HTERT RPE-1 (cell line): ENCODE measurements around the gene ZNF664.

Source experiments
- in situ Hi-C: fragments of 300-500 bp; cut with MboI; formaldehyde crosslinking; loops from 4 replicates; pipeline ENCODE4 v1.14.3; 2020; ENCODE audit warnings: low sequenced_read_pairs

ZNF664 gene

DNA sequence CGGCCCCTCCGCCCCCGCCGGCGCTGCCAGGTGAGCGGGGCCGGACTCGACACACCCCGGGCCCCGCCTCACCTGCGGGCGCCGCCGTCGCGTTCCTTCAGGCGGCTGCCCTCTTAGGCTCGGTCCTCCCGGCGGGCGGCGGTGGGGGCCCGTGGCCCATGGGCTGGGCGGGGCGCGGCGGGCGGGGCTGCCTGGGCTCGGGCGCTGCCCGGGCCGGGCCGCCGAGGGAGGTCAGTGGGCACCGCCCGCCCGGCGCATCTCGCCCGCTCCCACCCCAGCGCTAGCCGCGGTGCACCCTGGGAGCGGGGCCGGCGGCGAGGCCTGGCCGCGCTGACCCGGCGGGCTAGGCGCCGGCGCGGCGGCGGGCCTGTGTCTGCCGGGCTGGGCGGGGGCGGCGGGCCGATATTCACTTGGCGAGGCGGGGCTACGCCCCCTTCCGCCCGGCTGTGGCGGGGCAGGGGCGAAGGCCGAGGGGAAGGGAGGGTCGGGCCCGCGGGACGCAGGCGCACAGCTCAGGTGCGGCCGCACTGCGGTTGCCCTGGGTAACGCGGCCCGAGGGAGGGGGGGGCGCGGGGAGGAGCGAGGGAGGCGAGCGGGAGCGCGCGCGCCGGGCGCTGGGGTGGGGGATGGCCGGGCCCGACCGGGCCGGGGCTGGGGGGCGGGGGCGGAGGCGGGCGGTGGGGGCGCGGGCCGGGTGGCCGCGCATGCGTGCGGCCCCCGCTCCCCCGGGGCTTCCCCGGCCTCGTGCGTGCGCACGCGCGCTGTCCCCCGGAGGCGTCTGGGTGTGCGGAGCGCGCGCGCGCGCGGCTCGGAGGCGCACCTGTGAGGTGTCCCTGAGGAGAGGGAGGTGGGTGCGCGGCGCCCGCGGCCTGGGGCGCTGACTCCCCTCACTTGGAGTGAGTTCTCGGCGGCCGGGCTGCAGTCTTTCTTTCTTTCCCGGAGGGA lies at the start of gene ZNF664, which contains the start of gene CCDC92:
TSS of gene ZNF664 (plus strand) at position 759 of the 945 bp plus-strand sequence. CDS start 38,930 bp downstream, outside the sequence.
TSS of gene CCDC92 (minus strand) at position 375 of the 945 bp plus-strand sequence. CDS start 28,526 bp downstream, outside the sequence.
- in situ Hi-C loops = no loop called here

DNA sequence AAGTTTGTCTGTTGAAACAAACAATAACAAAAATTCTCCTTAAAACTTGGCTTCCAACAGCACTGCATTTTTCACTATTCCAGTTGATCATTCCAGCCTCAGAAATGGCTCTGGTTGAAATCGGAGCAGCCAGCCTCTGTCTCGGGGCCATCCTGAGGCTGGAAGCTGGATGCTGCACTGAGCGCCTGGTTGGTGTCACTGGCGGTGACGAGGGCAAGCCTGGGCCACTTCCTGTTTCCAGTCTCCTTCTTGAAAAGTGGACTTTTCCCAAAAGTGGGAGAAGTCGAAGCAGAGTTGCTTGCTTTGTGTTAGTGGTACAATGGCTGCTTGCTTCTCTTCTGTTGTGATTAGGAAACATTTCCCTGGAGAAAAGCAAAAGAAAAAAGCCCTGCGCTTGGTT lies 49.1 kb upstream of the ZNF664 start:
- in situ Hi-C loops = no loop called here

DNA sequence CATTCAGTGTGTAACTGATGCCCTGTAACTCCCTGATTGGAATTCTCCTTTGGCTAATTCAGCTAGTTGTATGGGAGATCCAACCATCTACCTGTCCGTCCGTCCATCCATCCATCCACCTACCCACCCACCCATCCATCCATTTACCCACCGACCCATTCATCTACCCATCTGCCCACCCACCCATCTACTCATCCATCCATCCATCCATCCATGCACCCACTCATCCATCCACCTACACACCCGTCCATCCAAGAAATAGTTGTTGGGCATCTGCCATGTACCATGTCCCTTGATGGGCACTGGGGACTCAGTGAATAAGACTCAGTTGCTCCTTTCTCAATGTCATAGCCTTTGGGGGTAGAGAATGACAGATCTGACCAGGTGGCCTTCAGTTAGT lies 48.5 kb upstream of the ZNF664 start:
- in situ Hi-C loops = no loop called here

DNA sequence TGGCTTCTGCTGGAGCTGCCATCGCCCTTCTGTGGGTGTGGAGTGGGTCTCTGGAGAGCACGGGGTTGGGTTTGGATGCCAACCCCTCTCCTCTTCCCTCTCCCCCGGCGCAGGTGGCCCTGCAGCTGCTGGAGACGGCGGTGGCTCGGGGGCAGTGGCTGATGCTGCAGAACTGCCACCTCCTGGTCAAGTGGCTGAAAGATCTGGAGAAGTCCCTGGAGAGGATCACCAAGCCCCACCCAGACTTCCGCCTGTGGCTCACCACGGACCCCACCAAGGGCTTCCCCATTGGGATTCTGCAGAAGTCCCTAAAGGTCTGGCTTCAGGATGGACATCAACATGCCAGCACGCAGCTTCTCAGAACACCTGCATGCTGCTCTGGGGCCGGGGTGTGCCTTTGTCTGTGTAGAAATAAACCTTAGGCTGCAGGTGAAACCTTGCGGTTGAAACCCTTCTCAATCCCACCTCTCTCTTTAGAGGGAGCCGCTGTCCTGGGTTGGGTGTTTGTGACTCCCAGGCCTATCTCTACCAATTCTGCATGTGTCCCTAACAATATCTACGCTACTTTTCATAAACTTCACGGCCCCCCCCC lies 44.6 kb upstream of the ZNF664 start:
- in situ Hi-C loops = no loop called here

DNA sequence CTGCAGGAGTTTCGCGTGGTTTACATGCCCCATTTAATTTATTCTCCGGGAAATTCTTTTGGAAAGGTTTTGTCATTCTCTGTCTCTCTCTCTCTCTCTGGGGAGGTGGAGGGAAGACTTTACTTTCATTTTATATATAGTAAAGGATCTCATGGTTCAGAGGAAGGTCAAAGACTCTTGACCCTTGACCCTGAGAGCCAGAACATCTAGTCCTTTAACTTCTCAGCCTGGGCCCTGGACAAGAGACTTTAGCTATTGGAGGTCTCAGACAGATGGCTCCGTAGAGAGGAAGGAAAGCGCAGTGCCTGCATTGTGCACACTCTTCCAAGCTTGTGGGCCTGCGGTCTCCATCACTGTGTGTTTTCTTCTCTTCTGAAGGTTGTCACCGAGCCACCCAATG lies 44.1 kb upstream of the ZNF664 start:
- in situ Hi-C loops = no loop called here

DNA sequence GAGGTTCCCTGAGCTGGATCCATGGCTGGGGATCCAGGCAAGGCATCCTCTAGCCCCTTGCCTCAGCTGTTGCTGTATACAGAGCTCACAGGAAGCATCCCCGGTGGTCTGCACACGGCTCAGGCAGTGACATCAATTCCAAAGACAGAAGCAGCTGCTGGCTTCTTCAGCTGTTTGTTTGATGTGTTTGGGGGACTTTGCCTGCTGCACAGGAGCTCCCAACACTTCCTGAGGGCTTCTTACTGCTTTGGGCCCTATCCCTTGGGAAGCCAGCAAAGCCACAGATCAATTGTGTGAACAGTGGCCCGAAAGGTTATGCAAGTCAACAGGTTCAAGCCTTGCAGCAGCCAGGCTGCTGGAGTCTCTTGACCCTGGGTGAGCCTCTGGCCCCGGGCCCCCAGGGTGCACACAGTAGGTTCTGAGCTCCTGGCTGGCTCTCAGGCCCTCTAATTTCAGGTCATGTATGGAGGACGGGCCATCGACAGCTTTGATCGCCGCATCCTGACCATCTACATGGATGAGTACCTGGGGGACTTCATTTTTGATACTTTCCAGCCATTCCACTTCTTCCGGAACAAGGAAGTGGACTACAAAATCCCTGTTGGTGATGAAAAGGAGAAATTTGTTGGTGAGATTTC lies 43.0 kb upstream of the ZNF664 start:
- in situ Hi-C loops = no loop called here

DNA sequence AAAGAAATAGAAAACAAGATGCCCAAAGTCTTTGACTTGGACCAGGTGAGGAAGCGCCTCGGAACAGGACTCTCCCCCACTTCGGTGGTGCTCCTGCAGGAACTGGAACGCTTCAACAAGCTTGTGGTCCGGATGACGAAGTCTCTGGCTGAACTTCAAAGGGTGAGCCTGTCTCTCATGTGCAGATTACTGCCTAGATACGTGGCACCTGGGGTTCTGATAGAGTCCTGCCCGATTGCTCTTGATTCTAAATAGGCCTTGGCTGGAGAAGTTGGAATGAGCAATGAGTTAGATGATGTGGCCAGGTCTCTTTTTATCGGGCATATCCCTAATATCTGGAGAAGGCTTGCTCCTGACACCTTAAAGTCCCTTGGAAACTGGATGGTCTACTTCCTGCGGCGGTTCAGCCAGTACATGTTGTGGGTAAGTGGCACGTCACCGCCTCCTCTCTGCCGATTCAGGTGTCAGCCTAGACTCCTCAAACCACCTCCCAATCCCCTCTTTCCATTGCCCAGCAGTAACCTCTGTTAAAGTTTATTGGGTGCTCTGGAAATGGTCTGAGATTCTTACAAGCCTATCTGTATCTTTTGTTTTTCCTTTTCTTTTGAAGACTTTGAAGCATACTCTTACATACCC lies 41.2 kb upstream of the ZNF664 start:
- in situ Hi-C loops = no loop called here

DNA sequence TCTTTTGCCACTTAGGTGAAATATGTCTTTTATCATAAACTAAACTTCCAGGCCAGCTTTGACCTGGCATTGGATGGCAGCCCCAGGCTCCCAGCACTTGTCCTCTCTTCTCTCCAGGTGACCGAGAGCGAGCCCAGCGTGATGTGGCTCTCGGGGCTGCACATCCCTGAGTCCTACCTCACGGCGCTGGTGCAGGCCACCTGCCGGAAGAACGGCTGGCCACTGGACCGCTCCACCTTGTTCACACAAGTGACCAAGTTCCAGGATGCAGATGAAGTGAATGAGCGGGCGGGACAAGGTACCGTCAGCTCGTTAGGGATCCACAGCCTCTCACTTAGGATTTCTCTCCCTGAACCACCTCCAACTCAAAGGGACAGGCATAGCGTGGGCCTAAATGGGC lies 39.8 kb upstream of the ZNF664 start:
- in situ Hi-C loops = no loop called here

DNA sequence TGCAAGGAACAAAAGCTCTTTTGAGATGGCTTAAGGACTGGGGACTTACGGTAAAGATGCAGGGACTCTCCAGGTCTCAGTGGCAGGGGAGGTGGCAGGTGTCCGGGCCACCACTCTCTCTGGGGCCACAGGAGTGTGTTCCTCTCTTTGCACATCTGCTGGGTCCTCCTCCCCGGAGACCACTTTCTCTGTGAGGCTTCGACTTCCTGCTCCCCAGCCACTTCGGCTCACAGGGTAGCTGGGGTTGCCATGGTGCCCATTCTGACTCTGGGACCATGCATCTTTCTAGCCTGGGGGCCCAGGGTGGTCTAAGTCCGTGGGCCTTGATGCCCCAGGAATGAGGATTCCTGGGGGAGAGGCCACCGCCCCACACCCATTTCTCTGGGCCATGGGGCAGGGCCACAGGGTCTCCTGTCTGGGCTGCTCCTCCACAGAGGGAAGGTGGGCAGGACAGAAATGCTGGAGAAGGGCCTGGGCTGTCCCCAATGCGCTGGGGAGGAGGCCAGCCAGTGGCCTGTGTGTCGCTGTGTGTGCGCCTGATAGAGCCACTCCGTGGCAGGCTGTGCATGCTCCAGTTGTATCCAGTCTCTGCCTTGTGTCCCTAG lies 38.9 kb upstream of the ZNF664 start:
- in situ Hi-C loops = no loop called here

DNA sequence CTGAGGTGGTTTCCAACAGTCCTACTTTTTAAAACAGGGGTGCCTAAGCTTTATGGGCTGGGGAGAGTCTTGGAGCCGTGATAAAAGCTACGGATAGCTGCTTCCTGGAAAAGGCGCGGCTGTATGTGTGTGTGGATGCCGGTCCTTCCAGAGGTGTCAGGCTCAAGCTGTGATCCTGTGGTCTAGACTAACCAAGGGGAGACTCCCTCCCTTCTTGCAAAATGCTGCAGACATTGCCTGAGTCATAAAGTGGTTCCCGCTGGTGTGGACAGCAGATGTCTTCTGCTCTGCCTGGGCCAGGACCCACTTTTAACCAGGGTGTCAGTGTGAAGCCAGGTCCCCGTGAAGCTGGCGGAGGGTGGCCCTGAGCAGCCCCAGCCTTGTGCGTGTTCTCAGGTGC lies 38.2 kb upstream of the ZNF664 start:
- in situ Hi-C loops = no loop called here

DNA sequence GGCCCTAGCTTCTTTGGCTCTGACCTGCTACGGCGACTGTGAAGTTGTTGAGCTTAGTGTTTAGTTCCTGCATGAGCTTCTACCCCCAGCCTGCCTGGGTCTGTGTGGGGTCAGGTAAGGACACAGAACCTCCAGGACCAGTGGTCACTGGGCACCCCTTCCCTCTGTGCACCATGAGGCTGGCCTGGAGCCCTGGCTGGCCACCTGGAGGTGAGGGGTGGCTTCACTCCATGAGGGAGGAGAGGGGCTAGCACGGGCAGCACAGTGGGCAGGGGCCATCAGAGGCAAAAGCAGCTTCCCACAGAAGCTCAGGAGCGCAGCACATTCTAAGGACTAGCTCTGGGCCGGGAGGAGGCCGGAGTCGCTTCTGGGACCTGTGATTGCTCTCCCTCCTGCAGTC lies 37.1 kb upstream of the ZNF664 start:
- in situ Hi-C loops = no loop called here

DNA sequence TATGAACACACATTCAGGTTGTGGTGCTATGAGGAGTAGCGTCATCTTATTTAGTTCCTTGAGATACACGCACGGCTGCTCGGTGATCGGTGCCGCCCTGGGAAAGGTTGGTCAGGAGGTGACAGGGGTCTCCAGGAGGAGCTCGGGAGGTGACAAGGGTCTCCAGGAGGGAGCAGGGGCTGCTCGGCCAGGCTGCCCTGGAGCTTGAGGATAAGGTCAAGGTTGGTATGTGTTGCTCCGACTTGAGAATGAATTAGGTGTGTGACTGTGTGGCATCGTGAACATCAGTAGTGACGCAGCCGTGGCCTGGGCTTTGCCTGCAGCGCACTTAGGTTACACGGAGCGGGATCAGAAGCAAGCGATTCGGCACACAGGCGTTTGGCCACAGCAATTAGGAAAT lies 36.5 kb upstream of the ZNF664 start:
- in situ Hi-C loops = no loop called here

DNA sequence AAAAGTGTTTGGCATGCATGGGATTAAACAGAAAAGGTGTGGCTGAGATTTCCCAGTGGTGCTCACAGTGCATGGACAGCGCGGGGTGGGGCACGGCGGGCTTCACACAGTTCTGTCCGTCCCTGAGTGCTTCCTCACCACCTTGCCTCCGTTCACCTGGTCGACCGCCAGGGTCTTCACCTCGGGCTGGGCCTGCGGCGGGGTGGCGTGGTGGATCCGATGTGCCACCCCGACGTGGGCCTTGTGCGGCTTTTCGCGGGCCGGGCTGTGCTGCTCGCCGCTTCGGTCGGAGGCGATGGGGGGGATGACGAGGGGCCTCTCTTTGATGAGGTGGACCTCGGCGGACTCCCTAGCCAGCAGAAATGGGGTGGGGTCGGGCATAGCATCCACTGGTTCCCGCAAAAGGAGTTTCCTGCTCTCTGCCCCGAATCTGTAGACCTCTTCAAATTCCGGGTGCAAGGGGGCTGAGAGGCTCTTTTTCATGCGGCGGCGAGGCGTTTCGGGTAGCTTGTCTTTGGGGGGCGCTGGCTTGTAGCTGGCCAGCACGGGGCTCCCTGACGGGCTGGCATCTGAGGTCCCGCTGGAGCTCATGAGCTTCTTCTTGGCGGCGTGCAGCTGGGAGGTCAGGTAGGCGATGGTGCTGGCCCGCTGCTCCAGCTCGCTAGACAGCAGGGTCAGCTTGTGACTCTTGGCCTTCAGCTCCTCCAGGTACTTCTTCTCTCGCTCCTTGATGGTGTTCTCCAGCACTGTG lies 35.9 kb upstream of the ZNF664 start:
- in situ Hi-C loops = no loop called here

DNA sequence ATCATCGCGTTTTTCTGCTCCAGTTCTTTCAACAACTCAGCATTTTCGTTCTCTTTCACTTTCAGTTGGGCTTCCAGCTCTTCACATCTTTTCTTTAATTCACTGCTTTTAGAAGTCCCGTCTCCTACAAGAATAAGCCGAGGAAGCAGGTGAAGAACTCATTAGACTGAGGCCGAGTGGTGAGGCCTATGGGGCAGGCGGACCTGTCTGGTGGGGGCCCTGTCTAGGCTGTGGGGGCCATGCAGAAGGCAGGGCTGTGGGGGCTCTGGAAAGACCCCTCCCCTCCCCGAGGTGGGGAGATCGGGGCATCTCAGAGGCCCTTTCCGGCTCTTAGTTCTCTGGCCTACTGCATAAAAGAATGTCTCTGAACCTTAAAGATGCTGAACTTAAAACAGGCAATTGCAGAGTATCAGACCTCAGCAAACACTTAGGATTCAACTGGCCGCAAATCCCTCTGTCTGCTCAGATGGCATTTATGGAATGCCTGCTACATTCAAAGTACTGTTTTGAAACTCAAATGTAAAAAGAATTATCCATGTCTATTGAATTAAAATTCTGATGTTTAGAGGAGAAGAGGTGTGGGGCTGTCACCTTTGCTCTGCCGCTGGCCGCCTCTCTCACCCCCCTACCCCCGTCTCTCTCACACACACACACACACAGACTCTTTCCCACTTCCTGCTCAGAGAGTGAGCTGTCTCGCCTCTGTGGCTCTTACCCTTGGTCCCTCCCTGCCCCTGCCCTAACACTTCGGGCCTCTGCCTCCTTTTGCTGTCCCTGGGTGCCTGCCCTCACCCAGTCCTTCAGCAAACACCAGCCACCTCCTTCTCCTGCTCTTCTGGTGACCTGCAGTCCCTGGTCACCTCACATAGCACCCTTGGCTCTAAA lies 35.1 kb upstream of the ZNF664 start:
- in situ Hi-C loops = no loop called here

DNA sequence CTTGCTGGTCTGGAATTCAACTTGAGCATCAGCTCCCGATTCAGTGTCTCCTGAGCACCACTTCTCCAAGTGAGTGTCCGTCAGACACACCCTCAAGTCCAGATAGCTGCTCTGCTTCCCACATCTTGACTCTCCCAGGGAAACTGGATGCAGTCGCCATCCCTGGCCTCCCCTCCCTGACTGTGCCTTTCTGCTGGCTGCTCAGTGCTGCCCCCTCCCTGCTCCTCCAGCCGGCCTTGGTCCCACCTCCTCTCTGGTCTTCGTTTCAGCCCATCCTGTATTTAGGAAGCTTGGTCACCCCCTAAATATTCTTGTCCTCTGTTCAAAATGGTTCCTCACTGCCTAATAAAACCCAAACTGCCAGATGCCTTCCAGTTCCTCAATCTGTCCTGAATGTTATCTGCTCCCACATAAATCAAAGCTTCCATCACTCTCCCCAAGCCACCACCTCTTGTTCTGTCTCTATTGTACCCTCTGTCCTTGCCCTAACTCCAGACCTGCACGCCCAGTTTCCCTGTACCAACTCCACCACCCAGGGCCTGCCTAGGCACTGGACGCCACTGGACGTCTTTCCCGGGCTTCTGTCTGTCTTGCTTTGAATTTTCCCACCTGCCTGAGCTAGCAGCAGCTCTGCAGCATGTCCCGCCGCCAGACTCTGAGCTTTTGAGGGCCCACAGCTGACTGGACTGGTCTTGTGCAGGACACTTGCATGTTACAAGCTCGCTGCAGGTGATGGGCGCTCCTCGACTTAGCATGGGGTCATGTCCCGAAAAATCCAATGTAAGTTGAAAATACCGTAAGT lies 34.1 kb upstream of the ZNF664 start:
- in situ Hi-C loops = no loop called here

DNA sequence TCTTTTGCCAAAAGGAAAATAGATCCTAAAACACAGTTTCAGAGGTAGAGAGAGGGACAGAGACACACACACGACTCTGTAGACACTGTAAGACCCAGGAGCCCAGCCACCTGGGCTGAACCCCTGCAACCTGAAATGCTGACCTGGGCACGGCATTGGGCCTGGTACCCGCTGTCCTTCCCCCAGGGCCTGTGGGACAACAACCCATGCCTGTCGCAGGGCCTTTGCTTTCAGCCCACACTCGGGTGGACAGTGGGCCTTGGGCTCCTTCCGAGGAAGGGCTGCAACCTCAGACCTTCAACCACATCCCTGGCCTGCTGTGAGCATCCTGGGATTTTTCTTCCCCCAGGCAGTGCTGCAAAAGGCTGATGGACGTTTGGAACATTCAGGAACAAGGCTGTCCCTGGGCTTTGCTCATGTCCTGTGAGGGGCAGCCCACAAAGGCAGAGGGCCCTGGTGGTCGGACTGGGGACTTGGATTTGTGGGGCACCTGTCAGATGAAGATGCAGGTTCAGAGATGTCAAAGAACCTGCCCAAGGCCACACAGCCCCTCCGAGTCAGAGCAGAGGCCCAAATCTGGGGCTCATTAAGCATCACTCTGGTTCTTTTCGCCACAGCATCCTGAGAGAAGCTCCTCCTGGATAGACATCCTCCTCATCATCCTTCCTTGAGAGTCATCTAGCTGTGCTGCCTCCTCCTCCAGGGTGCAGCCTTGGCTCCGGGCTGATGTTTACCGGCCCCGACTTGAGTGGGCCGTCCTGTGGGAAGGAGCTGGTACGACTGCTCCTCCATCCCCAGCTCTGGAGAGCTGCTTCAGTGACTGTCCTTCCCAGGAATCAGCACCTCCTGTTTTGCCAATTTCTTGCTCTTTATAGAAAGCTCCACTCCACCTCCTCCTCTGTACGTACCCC lies 33.0 kb upstream of the ZNF664 start:
- in situ Hi-C loops = no loop called here

DNA sequence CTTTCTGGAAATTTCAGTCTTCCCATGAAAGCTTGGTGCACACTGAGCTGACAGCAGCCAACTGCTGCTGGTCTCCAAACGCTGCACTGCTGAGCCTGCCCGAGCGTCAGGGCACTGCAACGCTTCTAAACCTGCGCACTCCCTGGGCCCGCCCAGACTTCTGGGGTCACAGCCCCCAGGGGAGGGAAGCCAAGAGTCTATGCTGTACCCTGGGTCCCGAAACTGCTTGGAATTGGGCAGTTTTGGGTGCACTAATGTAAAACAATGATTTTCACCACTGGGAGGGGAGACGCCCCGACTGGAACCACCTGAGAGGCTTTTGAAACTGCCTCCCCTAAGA lies 32.4 kb upstream of the ZNF664 start:
- in situ Hi-C loops = no loop called here
